Coronary artery (tissue), 2 donors: ENCODE data around the gene ZBTB43.
"Not testable (repeated sequence)": the region's sequence is repeated elsewhere in the genome, so short reads cannot be mapped to it uniquely, and the experiment has no call there.

Experiments
- DNase-seq: peaks from one replicate; pipeline ENCODE4 v3.0.0-alpha.2; 2017; ENCODE audit warnings: low spot score
- H3K27ac ChIP-seq, 2 donors: fragments of 200-600 bp; sonication (generic); one replicate each; pipeline ENCODE4 v1.5.1; 2016 to 2019
- H3K4me3 ChIP-seq: fragments of 200-600 bp; sonication (generic); 2 replicates; pipeline ENCODE4 v1.5.1; 2016; ENCODE audit warnings: mild to moderate bottlenecking, moderate library complexity
- TF ChIP-seq, protein P1 (sequence below): fragments of 200-600 bp; sonication (generic); IDR thresholded peaks from one replicate; pipeline ENCODE4 v1.5.1; 2019; ENCODE audit warnings: antibody characterized with exemption

ZBTB43 gene

DNA sequence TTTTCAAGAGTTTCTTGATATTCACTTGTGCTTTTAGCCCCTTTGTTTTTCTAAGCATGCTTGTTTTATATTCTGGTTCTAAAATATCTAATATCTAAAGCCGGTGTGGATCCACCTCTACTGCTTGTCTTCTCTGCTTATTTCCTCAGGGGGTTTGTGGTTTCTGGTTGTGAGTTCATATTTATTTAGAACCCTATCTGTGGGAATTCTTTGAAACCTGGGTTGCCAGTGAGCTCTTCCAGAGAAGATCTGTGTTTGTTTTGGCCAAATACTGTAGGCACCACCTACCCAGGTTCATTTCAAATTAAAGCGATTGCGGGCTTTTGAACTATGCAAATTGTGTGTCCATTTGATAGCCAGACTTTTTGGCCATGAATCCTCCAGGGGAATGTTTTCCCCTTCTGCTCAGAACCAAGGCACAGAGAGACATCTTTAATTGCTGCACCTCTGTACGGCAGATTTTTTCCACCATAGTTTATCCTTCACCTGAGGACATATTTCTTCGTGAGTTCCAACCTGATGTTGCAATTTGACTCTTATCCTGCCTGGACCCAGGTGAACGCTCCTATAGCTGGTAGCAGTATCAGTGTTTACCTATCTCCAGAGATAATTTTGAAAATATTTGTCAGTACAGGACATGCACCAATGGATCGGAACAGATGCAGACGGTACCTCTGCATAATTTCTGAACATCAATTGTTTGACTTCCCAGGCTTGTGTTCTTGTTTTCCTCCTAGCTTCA is 2.4 kb upstream of the ZBTB43 start:
- Histone ChIP-seq H3K4me3 (no peak overlapping the region), H3K27ac (no peak overlapping the region)
- TF ChIP-seq, protein P1, sequence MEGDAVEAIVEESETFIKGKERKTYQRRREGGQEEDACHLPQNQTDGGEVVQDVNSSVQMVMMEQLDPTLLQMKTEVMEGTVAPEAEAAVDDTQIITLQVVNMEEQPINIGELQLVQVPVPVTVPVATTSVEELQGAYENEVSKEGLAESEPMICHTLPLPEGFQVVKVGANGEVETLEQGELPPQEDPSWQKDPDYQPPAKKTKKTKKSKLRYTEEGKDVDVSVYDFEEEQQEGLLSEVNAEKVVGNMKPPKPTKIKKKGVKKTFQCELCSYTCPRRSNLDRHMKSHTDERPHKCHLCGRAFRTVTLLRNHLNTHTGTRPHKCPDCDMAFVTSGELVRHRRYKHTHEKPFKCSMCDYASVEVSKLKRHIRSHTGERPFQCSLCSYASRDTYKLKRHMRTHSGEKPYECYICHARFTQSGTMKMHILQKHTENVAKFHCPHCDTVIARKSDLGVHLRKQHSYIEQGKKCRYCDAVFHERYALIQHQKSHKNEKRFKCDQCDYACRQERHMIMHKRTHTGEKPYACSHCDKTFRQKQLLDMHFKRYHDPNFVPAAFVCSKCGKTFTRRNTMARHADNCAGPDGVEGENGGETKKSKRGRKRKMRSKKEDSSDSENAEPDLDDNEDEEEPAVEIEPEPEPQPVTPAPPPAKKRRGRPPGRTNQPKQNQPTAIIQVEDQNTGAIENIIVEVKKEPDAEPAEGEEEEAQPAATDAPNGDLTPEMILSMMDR: no peak
- DNase-seq: no peak

DNA sequence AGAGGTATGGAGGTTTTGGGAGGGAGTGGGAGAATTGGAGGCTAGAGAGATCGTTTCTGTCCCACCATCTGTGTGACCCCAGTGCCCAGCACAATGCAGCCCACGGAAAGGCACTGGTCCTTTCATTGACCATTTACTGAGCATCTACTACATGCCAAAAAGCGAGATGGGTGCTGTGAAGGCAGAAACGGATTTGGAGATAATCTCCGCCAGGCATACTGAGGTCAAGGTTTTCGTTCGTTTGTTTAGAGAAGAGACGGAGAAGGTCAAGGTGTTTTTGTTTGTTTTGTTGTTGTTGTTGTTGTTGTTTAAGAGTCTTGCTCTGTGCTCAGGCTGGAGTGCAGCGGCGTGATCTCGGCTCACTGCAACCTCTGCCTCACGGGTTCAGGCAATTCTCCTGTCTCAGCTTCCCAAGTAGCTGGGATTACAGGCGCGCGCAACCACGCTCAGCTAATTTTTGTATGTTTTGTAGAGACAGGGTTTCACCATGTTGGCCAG is 593 bp upstream of the ZBTB43 start:
- TF ChIP-seq, protein P1: no peak
- no peak for DNase-seq
- Histone ChIP-seq H3K27ac (peak overlapping the region; percentile 77 to 95), H3K4me3 (peak overlapping the region; percentile 100)

DNA sequence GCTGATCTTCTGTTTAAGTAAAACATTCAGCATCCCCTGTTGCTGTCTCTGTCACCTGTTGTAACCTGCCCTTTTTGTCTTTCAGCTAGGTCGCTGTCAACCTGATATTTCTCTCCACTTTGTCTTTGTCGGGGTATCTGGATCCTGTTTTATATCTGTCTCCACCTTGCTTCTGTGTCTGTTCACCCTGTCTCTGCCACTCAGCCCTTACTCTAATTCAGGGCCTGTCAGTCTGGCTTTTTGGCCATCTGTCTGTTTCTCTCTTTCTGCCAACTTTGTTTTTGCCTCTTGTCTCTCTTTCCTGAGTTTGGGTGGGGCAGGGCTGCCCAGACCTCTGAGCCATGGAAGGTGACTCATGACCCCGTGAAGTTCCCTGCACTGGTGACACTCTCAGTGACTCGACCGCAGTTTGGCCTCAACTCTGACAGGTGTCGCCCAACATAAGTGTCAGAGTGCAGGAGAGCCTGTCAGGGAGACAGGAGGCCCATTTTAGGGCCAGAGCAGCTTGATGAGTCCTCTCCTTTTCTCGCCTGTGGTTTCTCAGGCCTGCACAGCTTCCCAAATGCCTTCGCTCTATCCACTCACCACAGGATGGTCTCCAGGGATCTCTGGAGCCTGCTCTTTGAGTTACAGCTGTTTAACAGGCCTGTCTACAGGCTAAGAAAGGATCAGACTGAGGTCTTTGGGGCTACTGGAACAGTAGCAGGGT is 868 bp downstream of the ZBTB43 start:
- H3K27ac ChIP-seq: peak overlapping the region; percentile 77 to 95
- peak overlapping the region; percentile 100 for H3K4me3 ChIP-seq
- DNase-seq: no peak
- TF ChIP-seq, protein P1: no peak

DNA sequence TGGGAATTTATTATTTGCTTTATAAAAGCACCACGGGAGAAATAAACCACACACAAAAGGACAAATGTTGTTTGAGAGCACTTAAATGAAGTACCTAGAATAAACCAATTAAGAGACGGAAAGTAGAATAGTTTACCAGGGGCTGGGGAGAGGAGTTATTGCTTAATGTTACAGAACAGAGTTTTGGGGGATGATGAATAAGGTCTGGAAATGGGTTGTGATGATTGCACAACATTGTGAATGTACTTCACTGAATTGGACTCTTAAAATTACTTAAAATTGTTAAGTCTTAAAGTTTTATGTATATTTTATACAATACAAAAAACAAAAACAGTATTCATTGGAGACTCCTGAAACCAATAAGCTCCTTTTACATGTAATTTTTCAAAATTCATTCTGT is 1.5 kb downstream of the ZBTB43 start:
- TF ChIP-seq, protein P1: no peak
- no peak overlapping the region for H3K27ac ChIP-seq
- H3K4me3 ChIP-seq: peak overlapping the region; percentile 100
- no peak for DNase-seq

DNA sequence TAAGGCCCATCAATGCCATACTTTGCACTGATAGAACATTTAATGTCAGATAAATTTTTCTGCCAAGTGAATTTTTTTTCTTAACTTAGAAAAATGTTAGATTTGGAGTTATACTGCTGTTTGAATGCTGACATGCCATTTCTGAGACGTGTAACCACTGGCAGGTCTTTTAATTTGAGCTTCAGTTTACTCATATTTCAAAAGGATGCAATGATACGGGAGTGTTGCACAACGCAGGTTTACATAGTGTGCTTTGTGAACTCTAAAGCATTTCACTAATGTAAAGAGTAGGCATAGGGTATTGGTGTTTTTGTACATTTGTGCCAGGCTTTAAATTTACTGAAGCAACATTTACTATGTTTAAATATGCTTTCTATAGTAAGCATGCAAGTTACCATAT is 4.2 kb downstream of the ZBTB43 start:
- TF ChIP-seq, protein P1: no peak
- no peak overlapping the region for H3K27ac ChIP-seq
- no peak overlapping the region for H3K4me3 ChIP-seq
- no peak for DNase-seq

DNA sequence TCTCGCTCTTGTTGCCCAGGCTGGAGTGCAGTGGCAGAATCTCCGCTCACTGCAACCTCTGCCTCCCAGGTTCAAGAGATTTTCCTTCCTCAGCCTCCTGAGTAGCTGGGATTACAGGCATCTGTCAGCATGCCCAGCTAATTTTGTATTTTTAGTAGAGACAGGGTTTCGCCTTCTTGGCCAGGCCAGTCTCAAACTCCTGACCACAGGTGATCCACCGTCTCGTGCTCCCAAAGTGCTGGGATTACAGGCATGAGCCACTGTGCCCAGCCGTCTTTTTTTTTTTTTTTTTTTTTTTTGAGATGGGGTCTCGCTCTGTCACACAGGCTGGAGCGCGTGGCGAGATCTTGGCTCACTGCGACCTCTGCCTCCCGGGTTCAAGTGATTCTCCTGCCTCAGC is 5.4 kb downstream of the ZBTB43 start:
- H3K4me3 ChIP-seq, DNase-seq, H3K27ac ChIP-seq: not testable (repeated sequence)

DNA sequence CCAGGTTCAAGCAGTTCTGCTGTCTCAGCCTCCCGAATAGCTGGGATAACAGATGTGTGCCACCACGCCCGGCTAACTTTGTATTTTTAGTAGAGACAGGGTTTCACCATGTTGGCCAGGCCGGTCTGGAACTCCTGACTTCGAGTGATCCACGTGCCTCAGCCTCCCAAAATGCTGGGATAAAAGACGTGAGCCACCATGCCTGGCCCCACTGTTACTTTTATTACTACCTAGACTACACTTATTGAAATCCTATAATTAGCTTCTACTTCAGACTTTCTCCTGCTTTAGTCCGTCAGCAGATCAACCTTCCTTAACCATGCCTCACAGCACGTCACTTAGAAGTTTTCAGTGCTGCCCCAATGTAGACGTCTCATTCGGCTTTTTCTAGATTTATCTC is 8.2 kb downstream of the ZBTB43 start:
- Histone ChIP-seq H3K4me3 (no peak overlapping the region), H3K27ac (no peak overlapping the region)
- DNase-seq: no peak
- TF ChIP-seq, protein P1: no peak
